Testis (tissue), 2 donors: ENCODE measurements around the gene HRG.

Source experiments
- CTCF ChIP-seq, 3 experiments: fragments of 450-650 bp in 2 of 3; fragments of 200-600 bp in 1 of 3; sonication (generic) in 1 of 3; IDR thresholded peaks; one replicate each; pipeline ENCODE4 v1.5.1; 2016 to 2019; ENCODE audit warnings: antibody characterized with exemption in 3 of 3, mild to moderate bottlenecking in 2 of 3, moderate library complexity in 1 of 3
- POLR2A ChIP-seq: fragments of 450-650 bp; IDR thresholded peaks from one replicate; pipeline ENCODE4 v1.6.1; 2017; ENCODE audit warnings: antibody characterized with exemption, mild to moderate bottlenecking, moderate library complexity

- no peak for TF ChIP-seq CTCF (IDR thresholded peaks at IDR 0.05)
- TF ChIP-seq POLR2A, result no peak
These were observed 40.3 kb downstream of the HRG start for GRCh38 chr3:186705882-186706780.
